ENCODE data around the gene PAX2.

The PAX2 gene

DNA sequence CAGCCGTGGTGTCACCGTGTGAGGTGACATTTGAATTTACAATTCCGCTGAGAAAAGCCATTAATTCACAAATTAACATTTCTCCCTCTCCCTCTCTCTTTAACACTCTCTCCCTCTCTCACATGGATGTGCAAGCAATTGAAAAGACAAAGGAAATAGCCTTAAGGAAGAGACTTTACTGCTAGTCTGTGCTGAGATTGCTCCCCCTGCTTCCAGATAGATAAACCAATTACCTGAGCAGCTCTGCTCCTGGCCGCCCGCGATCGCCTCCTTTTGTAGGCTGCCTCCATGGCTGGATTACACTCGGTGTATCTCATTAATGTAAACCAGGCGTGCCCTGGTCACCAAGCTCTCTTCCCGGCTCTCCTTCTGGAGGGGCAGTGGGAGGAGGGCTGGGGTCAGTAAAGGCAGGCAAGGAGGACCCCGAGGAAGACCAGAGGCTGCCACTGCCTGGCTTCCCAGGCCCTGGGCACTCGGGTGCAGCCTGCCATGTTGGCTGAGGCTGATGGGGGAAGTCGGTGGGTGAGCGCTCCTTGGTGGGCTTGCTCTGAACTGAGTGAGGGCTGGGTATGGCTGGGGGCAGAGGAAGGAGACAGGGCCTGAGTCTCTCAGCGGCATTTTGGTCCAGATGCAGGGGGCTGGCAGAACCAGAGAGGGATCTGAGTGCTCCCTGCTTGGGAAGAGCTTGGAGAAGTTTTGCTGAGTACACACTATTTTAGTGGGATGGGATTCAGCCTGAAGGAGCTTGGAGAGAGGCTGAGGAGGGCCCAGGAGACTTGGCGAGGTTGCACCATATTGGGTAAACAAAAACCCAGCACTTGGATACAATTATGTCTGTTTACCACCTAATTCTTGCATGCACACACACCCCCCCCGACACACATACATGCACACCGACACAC is 42.9 kb downstream of the PAX2 start:
- TF ChIP-seq, protein P1, sequence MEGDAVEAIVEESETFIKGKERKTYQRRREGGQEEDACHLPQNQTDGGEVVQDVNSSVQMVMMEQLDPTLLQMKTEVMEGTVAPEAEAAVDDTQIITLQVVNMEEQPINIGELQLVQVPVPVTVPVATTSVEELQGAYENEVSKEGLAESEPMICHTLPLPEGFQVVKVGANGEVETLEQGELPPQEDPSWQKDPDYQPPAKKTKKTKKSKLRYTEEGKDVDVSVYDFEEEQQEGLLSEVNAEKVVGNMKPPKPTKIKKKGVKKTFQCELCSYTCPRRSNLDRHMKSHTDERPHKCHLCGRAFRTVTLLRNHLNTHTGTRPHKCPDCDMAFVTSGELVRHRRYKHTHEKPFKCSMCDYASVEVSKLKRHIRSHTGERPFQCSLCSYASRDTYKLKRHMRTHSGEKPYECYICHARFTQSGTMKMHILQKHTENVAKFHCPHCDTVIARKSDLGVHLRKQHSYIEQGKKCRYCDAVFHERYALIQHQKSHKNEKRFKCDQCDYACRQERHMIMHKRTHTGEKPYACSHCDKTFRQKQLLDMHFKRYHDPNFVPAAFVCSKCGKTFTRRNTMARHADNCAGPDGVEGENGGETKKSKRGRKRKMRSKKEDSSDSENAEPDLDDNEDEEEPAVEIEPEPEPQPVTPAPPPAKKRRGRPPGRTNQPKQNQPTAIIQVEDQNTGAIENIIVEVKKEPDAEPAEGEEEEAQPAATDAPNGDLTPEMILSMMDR (conservative IDR thresholded peaks at IDR 0.05), result no peak
- no peak for TF ChIP-seq ZFX (IDR thresholded peaks at IDR 0.05)
- H3K27ac ChIP-seq, result no peak overlapping the region

DNA sequence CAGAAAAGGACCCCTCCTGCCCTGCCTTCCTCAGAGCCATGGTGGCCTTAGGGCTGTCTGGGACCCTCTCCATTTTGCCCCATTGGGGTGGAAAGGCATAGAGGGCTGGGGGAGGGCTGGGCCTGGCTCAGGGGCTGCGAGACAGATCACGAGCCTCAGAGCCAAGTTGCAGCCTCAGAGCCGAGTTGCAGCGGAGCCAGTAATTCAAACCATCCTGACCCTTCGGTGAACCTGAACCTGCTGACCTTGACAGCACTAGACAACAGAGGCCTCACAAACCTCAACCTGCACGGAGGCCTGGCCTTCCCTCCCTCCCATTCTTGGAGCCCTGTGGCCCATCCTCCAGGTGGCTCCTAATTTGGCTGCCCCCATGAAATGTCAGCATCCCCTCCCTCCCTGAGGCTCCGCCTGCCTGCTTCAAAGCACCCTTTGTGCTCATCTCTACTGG is 45.4 kb downstream of the PAX2 start:
- no peak for TF ChIP-seq ZFX (IDR thresholded peaks at IDR 0.05)
- TF ChIP-seq, protein P1 (conservative IDR thresholded peaks at IDR 0.05), result no peak
- H3K27ac ChIP-seq, result no peak overlapping the region

DNA sequence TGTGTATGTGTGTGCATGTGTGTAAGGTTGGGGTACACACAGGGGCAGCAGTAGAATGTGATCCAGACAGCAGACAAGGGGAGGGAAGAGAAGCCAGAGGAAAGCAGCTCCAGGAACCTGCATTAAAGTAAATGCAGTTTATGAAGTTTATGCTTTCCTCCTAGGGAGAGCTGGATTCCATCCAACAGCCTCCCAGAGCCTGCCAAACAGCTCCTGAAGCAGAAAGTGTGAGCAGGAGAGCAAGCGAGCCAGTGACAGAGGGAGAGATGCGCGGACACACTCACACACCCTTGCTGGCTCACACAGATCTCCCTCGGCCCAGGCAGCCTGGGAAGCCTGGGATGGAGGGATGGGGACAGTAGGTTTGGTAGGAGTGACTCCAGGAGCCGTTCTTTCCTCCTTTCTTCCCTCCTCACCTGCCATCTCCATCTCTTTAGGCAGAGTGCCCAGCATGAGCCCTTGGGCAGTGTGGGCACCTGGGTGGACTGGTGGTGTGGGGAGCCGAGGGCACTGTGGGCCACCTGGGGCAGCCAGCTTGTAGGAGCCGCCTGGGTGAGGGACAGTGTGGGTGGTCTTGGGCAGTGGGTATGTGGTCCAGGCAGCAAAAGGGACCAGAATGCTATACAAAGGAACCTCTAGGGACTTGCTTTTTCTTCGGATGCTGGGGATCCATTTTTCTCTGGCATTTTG is 46.1 kb downstream of the PAX2 start:
- no peak overlapping the region for H3K27ac ChIP-seq
- no peak for TF ChIP-seq ZFX (IDR thresholded peaks at IDR 0.05)
- TF ChIP-seq, protein P1 (conservative IDR thresholded peaks at IDR 0.05), result no peak

DNA sequence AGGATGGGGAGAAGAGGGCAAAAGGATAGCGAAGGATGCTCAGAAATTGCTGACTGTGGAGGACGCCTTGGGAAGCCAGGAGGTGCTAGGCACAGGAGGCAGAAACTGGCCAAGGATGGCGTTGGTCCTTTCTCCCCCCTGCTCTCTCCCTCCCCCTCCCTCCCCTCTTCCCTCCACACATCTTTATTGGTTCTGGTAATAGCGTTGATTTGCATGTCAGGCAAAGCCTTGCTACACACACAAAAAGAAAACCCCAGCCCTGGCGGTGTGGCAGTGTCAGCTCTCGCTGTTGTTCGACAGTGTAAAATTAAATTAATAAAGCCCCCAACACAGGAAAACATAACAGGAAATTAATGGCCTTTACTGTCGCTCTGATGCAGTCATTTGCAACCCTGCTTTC is 47.2 kb downstream of the PAX2 start:
- no peak for TF ChIP-seq ZFX (IDR thresholded peaks at IDR 0.05)
- TF ChIP-seq, protein P1 (conservative IDR thresholded peaks at IDR 0.05), result no peak
- no peak overlapping the region for H3K27ac ChIP-seq

DNA sequence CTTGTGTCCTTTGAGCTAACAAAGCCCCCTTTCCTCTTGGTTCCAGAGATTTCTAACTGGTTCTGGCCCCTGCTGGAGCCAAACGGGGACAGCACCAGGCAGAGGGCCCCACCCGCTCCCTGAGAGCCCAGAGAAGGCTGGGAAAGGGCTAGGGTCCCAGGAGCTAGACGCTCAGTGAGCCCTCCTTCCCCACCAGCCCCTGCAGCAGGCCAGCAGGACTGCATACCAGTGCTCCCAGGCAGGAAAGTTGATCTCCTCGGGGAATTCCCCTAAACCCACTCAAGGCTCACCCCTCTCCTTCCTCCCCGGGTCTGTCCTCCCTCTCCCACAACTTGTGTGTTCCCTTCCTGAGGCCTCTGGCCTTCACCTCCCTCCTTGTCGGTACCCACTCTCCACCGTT is 47.7 kb downstream of the PAX2 start:
- H3K27ac ChIP-seq, result no peak overlapping the region
- TF ChIP-seq, protein P1 (conservative IDR thresholded peaks at IDR 0.05), result no peak
- TF ChIP-seq ZFX (IDR thresholded peaks at IDR 0.05), result no peak

DNA sequence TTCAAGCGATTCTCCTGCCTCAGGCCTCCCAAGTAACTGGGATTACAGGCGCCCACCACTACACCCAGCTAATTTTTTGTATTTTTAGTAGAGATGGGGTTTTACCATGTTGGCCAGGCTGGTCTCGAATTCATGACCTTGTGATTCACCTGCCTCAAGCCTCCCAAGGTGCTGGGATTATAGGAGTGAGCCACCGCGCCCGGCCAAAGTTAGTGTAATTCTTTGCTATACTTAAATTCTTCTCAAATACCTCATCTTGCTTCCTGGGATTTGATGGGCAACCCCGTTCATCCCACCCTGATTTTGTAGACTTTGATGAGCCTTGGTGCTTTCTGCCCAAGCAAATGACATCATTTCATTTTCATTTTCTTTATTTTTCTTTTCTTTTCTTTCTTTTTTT is 54.5 kb downstream of the PAX2 start:
- TF ChIP-seq ZFX (IDR thresholded peaks at IDR 0.05), result no peak
- TF ChIP-seq, protein P1 (conservative IDR thresholded peaks at IDR 0.05), result no peak
- no peak overlapping the region for H3K27ac ChIP-seq

DNA sequence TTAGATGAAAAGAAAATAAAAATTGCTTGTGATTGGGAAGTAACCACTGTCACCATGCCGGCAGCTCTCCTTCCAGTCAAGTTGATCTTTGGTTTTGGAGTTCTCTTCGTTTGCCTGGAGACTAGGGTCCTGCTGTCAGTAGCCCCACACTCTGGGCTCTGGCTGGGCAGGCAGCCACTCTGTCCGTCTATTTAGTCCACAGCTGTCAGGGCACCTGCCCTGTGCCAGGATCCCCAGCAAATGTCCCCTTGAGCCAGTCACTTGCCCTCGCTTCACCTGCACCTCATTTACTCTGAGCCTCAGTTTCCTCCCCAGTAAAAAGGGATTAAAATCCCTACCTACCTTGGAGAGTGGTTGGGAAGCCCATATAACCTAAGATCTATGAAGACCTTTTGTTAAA is 55.5 kb downstream of the PAX2 start:
- H3K27ac ChIP-seq, result no peak overlapping the region
- no peak for TF ChIP-seq ZFX (IDR thresholded peaks at IDR 0.05)
- TF ChIP-seq, protein P1 (conservative IDR thresholded peaks at IDR 0.05), result no peak
